Stimulated activated naive B cell treated with anti-CD40 and anti-IgM and Interleukin-4, amounts not matched to agents 10 μg/mL and 1 μg/mL and 100 μg/mL, for 72 hours (primary cell): ENCODE data around the gene PFKM.
A peak's percentile ranks its signal among the peaks of the same experiment; 100 is the strongest.

Experiments
- ATAC-seq, 2 donors: fragments of 150-1000 bp; cut with Tn5 transposase; replicated peaks; 2 replicates each; pipeline ENCODE4 v1.10.0; 2021; ENCODE audit warnings: moderate library complexity in 1 of 2
- DNase-seq: peaks from one replicate; pipeline ENCODE4 v3.0.0; 2021
- H3K27ac Mint-ChIP-seq: one replicate; pipeline ENCODE4 v1.8.0; 2022; ENCODE audit warnings: mild to moderate bottlenecking, mixed read lengths
- H3K27me3 Mint-ChIP-seq, 2 donors: one replicate each; pipeline ENCODE4 v1.8.0; 2022; ENCODE audit warnings: mixed read lengths in 2 of 2
- H3K36me3 Mint-ChIP-seq, 2 donors: one replicate each; pipeline ENCODE4 v1.8.0; 2022; ENCODE audit warnings: mixed read lengths in 2 of 2, mild to moderate bottlenecking in 1 of 2
- H3K4me1 Mint-ChIP-seq, 2 donors: one replicate each; pipeline ENCODE4 v1.8.0; 2022; ENCODE audit warnings: mixed read lengths in 2 of 2, mild to moderate bottlenecking in 1 of 2
- H3K4me3 Mint-ChIP-seq, 2 donors: one replicate each; pipeline ENCODE4 v1.8.0; 2022; ENCODE audit warnings: mild to moderate bottlenecking in 2 of 2, mixed read lengths in 2 of 2, moderate library complexity in 1 of 2
- H3K9me3 Mint-ChIP-seq, 2 donors: one replicate each; pipeline ENCODE4 v1.8.0; 2022; ENCODE audit warnings: mixed read lengths in 2 of 2, mild to moderate bottlenecking in 1 of 2

PFKM gene

GRCh38 chr12:48157018-48157888 lies 38.1 kb downstream of the PFKM start, which contains the start of gene ASB8:
Gene ASB8, minus strand, starts transcription at chr12:48157515. Its CDS starts 4,019 bp downstream, at chr12:48153496.
- H3K4me3 Mint-ChIP-seq = peak within 1 kb of the TSS; percentile 93 to 95
- peak; percentile 99 for DNase-seq
- H3K27ac Mint-ChIP-seq = peak within 1 kb of the TSS; percentile 97
- H3K36me3 Mint-ChIP-seq = peaks cover 5 to 7% of the 10 kb centered on the region in 2 donors
- peak; percentile 96 to 97 for ATAC-seq
- H3K4me1 Mint-ChIP-seq = peaks cover 20 to 23% of the 10 kb centered on the region in 2 donors
- no peaks in the 10 kb centered on the region for H3K9me3 Mint-ChIP-seq
- H3K27me3 Mint-ChIP-seq = peaks cover 0 to 4% of the 10 kb centered on the region in 2 donors

DNA sequence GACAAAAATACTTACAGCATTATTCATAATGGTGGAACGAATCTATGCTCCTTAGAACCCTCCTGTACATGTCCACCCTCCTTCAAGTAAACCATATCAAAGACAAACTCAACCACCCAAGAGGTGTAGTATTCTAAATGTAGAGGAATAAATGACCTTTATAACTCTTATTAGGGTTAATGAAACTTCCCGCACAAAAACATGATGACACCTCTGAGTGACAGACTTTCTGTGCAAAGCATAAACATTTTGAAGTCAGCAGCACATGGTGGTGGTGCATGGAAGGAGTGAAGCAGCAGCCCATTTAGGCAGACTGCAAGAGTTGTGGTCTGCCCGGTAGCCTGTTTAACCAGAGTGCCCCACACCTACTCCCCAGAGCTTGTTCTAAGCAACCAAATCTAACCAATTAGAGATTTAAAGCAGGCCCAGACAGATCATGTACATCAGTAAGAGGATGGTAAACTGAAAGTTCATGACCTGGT lies 38.8 kb downstream of the PFKM start:
- Mint-ChIP-seq H3K27ac (peak overlapping the region; percentile 97), H3K4me3 (peak overlapping the region; percentile 93 to 95), H3K9me3 (no peaks in the 10 kb centered on the region), H3K36me3 (peaks cover 5% of the 10 kb centered on the region in 2 donors), H3K4me1 (peaks cover 19 to 22% of the 10 kb centered on the region in 2 donors), H3K27me3 (peaks cover 2 to 6% of the 10 kb centered on the region in 2 donors)
- ATAC-seq (no peak), DNase-seq (no peak)

GRCh38 chr12:48160046-48160445 lies 40.9 kb downstream of the PFKM start:
- Mint-ChIP-seq H3K27ac (no peak overlapping the region), H3K27me3 (peaks cover 9 to 13% of the 10 kb centered on the region in 2 donors), H3K4me3 (no peak overlapping the region), H3K9me3 (no peaks in the 10 kb centered on the region), H3K4me1 (peaks cover 13 to 17% of the 10 kb centered on the region in 2 donors), H3K36me3 (no peaks in the 10 kb centered on the region)
- DNase-seq (no peak), ATAC-seq (no peak)

- no peaks in the 10 kb centered on the region for H3K36me3 Mint-ChIP-seq
- H3K27ac Mint-ChIP-seq = no peak overlapping the region
- H3K9me3 Mint-ChIP-seq = no peaks in the 10 kb centered on the region
- H3K4me1 Mint-ChIP-seq = peaks cover 13 to 17% of the 10 kb centered on the region in 2 donors
- no peak for DNase-seq
- peaks cover 12 to 15% of the 10 kb centered on the region in 2 donors for H3K27me3 Mint-ChIP-seq
- ATAC-seq = no peak
- no peak overlapping the region for H3K4me3 Mint-ChIP-seq
Measured at GRCh38 chr12:48160807-48161206, 41.6 kb downstream of the PFKM start.

DNA sequence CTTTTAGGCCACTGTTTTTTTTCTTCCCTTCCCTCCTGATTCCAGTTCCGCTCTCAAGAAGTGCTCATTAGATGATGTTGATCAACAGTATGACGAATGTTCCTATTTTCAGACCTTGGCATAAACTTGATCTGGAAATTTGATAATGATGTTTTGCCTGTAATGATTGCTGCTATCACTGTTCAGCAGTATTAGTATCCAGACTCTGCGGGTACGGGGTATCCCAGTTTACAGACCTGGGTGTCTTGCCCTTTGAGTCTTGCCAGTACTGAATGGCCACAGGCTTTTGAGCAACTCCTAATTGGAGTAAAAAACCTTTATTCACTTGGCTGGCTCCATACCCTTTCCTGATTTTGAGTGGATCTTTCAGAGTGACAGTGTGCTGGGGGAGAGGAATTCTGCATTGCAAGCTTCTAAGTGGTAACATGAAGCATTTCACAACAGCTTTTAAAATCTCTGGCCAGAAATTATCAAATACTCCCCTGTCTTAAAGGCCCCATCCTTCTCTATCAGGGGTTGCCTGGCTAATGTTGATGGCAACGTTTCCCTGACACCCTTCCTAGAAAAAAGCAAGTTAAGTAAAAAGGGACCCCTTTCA lies 44.1 kb downstream of the PFKM start:
- Mint-ChIP-seq H3K27me3 (peaks cover 18 to 21% of the 10 kb centered on the region in 2 donors), H3K27ac (no peak overlapping the region), H3K4me3 (no peak overlapping the region), H3K9me3 (no peaks in the 10 kb centered on the region), H3K36me3 (no peaks in the 10 kb centered on the region), H3K4me1 (peaks cover 0 to 3% of the 10 kb centered on the region in 2 donors)
- ATAC-seq = no peak
- DNase-seq = no peak

- no peaks in the 10 kb centered on the region for H3K4me1 Mint-ChIP-seq
- H3K4me3 Mint-ChIP-seq = no peak overlapping the region
- no peak for ATAC-seq
- DNase-seq = no peak
- no peaks in the 10 kb centered on the region for H3K36me3 Mint-ChIP-seq
- H3K9me3 Mint-ChIP-seq = no peaks in the 10 kb centered on the region
- H3K27ac Mint-ChIP-seq = no peak overlapping the region
- H3K27me3 Mint-ChIP-seq = peaks cover 18 to 24% of the 10 kb centered on the region in 2 donors
Measured at GRCh38 chr12:48164451-48164850, 45.3 kb downstream of the PFKM start.

DNA sequence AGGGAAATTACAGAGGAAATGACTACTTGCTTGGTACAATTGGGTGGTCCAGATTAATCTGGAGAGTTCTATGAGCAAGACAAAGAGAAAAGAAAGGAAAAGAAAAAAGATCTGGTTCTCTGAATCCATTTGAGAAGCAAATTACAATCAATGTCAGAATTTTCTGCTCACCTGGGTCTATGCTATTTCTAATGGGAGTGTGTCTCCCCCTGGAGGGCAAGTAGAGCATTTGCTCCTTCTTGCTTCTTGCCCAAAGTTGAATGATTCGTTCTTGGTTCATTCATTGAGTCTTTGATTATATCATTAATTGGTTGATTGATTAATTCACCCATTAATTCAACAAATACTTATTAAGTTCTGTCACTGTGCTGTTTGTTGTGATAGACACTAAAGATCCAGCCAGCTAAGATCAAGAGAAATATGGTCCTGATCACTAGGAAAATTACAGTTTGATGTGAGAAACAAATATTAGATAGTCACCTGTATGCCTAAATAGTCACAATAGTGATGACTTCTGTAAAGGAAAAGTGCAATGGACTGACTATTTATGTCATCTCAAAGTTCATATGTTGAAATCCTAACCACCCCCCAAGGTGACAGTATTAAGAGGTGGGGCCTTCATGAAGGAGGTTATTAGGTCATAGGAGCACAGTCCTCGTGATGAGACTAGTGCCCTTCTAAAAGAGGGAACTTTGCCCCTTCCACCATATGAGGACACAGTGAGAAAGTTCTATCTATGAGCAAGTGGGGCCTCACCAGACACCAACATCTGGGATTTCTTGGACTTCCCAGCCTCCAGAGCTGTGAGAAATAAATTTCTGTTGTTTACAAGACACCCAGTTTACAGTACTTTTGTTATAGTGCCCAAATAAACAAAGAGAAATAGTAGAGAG lies 46.2 kb downstream of the PFKM start:
- ATAC-seq (peak; percentile 67 to 76), DNase-seq (no peak)
- H3K36me3 Mint-ChIP-seq = no peaks in the 10 kb centered on the region
- no peak overlapping the region for H3K27ac Mint-ChIP-seq
- no peak overlapping the region for H3K4me3 Mint-ChIP-seq
- H3K9me3 Mint-ChIP-seq = no peaks in the 10 kb centered on the region
- no peaks in the 10 kb centered on the region for H3K4me1 Mint-ChIP-seq
- peaks cover 18 to 24% of the 10 kb centered on the region in 2 donors for H3K27me3 Mint-ChIP-seq

DNA sequence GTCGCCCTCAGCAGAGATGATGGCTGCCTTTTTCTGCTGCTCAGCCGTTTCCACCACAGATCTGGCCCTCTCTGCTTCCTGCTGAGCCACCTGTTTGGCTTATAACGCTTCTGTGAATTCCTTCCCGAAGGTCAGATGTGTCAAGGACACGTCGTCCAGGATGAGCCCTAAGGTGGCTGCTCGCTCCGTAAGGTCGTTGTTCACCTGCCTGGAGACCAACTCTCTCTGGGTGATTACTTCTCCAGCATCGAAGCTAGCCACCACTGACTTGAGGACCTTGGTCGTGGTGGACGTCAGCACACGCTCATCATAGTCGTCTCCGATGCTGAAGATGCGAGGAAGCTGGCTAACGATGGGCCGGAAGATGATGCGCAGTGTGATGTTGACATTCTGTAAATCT lies 49.8 kb downstream of the PFKM start:
- no peaks in the 10 kb centered on the region for H3K4me1 Mint-ChIP-seq
- no peaks in the 10 kb centered on the region for H3K36me3 Mint-ChIP-seq
- H3K4me3 Mint-ChIP-seq = no peak overlapping the region
- DNase-seq (no peak), ATAC-seq (no peak)
- no peaks in the 10 kb centered on the region for H3K9me3 Mint-ChIP-seq
- no peak overlapping the region for H3K27ac Mint-ChIP-seq
- H3K27me3 Mint-ChIP-seq = peaks cover 8 to 12% of the 10 kb centered on the region in 2 donors

GRCh38 chr12:48175613-48176416 lies 56.7 kb downstream of the PFKM start:
- DNase-seq (no peak), ATAC-seq (no peak)
- Mint-ChIP-seq H3K27me3 (peaks cover 13 to 24% of the 10 kb centered on the region in 2 donors), H3K4me3 (no peak overlapping the region), H3K4me1 (no peaks in the 10 kb centered on the region), H3K27ac (no peak overlapping the region), H3K9me3 (no peaks in the 10 kb centered on the region), H3K36me3 (no peaks in the 10 kb centered on the region)

DNA sequence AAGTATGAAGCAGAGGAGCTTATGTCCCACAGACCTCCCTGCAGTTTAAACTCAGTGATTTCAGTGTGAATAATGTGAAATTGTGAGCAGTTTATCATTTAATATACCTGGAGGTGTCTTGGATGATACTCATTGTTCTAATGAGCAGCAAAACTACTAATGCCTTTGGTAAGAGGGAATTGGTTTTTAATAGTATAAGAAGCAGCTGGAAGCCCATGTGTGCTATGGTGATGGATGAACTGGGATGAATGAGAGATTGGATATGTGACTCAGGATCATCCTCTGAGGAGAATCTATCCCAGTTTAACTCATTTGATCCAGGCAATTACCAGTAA lies 57.2 kb downstream of the PFKM start:
- ATAC-seq (no peak), DNase-seq (no peak)
- H3K9me3 Mint-ChIP-seq = no peaks in the 10 kb centered on the region

GRCh38 chr12:48177982-48178381 lies 58.8 kb downstream of the PFKM start:
- H3K27ac Mint-ChIP-seq = no peak overlapping the region

More for the DNA sequence above, 57.2 kb downstream of the PFKM start:
- peaks cover 17 to 29% of the 10 kb centered on the region in 2 donors for H3K27me3 Mint-ChIP-seq
- H3K4me3 Mint-ChIP-seq = no peak overlapping the region
- no peaks in the 10 kb centered on the region for H3K36me3 Mint-ChIP-seq
- no peak overlapping the region for H3K27ac Mint-ChIP-seq
- H3K4me1 Mint-ChIP-seq = peaks cover 0 to 3% of the 10 kb centered on the region in 2 donors

DNA sequence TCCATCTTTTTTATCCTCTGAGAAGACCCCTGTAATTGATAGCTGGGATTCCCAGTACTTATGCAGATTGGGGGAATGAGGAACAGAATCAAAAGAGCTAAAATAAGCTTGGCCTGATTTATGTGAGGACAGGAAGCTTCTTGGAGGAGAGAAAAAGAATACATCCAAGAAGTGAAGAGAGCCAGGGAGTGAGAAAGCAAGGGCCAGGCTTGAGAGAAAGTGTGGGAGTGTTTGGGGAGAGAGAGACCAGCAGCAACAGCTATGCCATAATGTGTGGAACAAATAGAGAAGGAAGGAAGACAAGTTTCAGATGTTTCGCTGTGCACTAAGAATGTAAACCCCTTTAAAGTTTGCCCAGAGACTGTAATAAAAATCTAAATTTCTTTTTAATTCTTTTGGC lies 60.3 kb downstream of the PFKM start:
- peaks cover 9 to 14% of the 10 kb centered on the region in 2 donors for H3K4me1 Mint-ChIP-seq
- DNase-seq = no peak
- no peaks in the 10 kb centered on the region for H3K9me3 Mint-ChIP-seq
- ATAC-seq = no peak
- no peaks in the 10 kb centered on the region for H3K36me3 Mint-ChIP-seq
- H3K27ac Mint-ChIP-seq = no peak overlapping the region
- peaks cover 22 to 34% of the 10 kb centered on the region in 2 donors for H3K27me3 Mint-ChIP-seq
- H3K4me3 Mint-ChIP-seq = no peak overlapping the region

More at GRCh38 chr12:48177982-48178381, 58.8 kb downstream of the PFKM start:
- Mint-ChIP-seq H3K36me3 (no peaks in the 10 kb centered on the region), H3K27me3 (peaks cover 17 to 29% of the 10 kb centered on the region in 2 donors), H3K4me3 (no peak overlapping the region), H3K4me1 (peaks cover 4 to 8% of the 10 kb centered on the region in 2 donors), H3K9me3 (no peaks in the 10 kb centered on the region)
- no peak for ATAC-seq
- no peak for DNase-seq

- no peak overlapping the region for H3K27ac Mint-ChIP-seq
- H3K9me3 Mint-ChIP-seq = no peaks in the 10 kb centered on the region
- H3K4me1 Mint-ChIP-seq = peaks cover 19 to 21% of the 10 kb centered on the region in 2 donors
- no peak for ATAC-seq
- no peak overlapping the region for H3K4me3 Mint-ChIP-seq
- no peak for DNase-seq
- peaks cover 25 to 39% of the 10 kb centered on the region in 2 donors for H3K27me3 Mint-ChIP-seq
- no peaks in the 10 kb centered on the region for H3K36me3 Mint-ChIP-seq
Measured at GRCh38 chr12:48180424-48180823, 61.3 kb downstream of the PFKM start.
